ENCODE data around the gene FAM107B.

- TF ChIP-seq POLR2A (IDR thresholded peaks at IDR 0.05; ENCODE audit: low read depth, low read length) (no peak), TAF1 (IDR thresholded peaks at IDR 0.05; ENCODE audit: low read depth, low read length) (no peak), POLR2AphosphoS5 (IDR thresholded peaks at IDR 0.05; ENCODE audit: low read depth, low read length) (no peak)
These were observed 4.4 kb upstream of the FAM107B start for GRCh38 chr10:14779001-14779651.
